Endothelial cell (in vitro differentiated cells): Measurements from ENCODE around the gene ACY1. TPM values are rescaled to one million over a fixed set of nuclear protein-coding genes. Genes with fewer than 3 reads are reported as not detected.

Experiments used
- DNase-seq: peaks from one replicate; pipeline ENCODE4 v3.0.0; 2021; ENCODE audit warnings: low spot score
- H3K27ac Mint-ChIP-seq: one replicate; pipeline ENCODE4 v1.8.0; 2021; ENCODE audit warnings: mixed read lengths, inconsistent platforms; ENCODE audit not compliant: unreplicated experiment
- H3K27me3 Mint-ChIP-seq: one replicate; pipeline ENCODE4 v1.8.0; 2021; ENCODE audit warnings: mild to moderate bottlenecking, moderate library complexity, mixed read lengths, inconsistent platforms; ENCODE audit not compliant: unreplicated experiment
- H3K36me3 Mint-ChIP-seq: one replicate; pipeline ENCODE4 v1.8.0; 2021; ENCODE audit warnings: mild to moderate bottlenecking, low read depth, mixed read lengths, inconsistent platforms; ENCODE audit not compliant: unreplicated experiment
- H3K4me1 Mint-ChIP-seq: one replicate; pipeline ENCODE4 v1.8.0; 2021; ENCODE audit warnings: mild to moderate bottlenecking, mixed read lengths, inconsistent platforms; ENCODE audit not compliant: unreplicated experiment
- H3K4me3 Mint-ChIP-seq: one replicate; pipeline ENCODE4 v1.8.0; 2021; ENCODE audit warnings: mild to moderate bottlenecking, mixed read lengths, inconsistent platforms; ENCODE audit not compliant: unreplicated experiment
- H3K9me3 Mint-ChIP-seq: one replicate; pipeline ENCODE4 v1.8.0; 2021; ENCODE audit warnings: mixed read lengths, inconsistent platforms; ENCODE audit not compliant: unreplicated experiment
- total RNA-seq: library from RNA; stranded (reverse); fragmentation: NEBNext Ultra II Directional; extraction: Animal tissue kit (Norgen Biotek cat#: 25700); gene quantifications from one replicate; pipeline ENCODE4 v1.2.1, GENCODE V29; 2021; ENCODE audit not compliant: unreplicated experiment
- TF ChIP-seq, protein P1 (sequence below): fragments of 200-600 bp; sonication (generic); IDR thresholded peaks from one replicate; pipeline ENCODE4 v1.5.0; 2021; ENCODE audit warnings: antibody characterized with exemption; ENCODE audit not compliant: unreplicated experiment

Gene ACY1
- total RNA-seq, 1 donor from 2014 or later: 19.8 TPM

DNA sequence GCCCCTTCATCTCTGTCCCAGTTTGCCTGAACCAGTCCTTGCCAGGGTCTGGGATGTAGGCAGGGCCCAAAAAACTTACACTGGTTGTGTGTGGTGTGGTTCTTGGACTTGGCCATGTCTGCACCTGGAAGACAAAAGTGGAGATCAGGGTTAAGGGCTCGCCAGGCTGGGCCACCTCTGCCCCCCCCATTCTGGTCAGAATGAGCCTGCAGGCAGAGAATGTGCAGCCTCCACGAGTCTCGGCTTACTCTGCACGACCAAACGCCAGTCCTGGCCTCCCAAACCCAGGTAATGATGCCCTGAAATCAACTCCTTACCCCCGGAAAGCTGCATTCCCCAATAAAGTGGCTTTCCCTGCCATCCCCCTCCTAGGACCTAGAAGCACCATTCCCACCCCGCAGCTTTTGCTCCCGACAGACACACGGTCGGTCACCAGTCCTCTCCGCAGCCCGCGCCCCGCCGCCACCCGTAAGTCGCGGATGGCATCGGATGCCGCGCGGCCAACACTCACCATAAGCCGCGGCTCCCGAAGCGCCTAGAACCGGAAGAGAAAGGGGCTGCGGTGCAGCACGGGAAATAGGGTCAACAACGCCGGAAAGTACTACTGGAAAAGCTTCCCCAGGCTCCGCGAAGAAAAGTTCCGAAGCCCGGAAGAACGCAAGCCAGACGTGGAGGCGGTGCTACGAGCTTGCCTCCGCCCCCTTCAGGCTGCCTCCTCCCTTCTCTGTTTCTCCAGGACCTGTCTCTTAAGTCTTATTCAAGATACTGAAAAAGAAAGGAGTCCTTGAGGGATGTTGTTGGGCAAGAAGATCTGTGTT, 12.2 kb downstream of the ACY1 start, which contains the start of gene RPL29:
RPL29 (minus strand) TSS at position 550 of the 818 bp plus-strand sequence; CDS start at position 116, 434 bp downstream.
- Mint-ChIP-seq H3K4me1 (peaks cover 24% of the 10 kb centered on the region), H3K27ac (peak within 1 kb of the TSS; percentile 94), H3K9me3 (no peaks in the 10 kb centered on the region), H3K4me3 (peak within 1 kb of the TSS; percentile 98), H3K36me3 (peaks cover 17% of the 10 kb centered on the region), H3K27me3 (peaks cover 13% of the 10 kb centered on the region)
- DNase-seq: peak; percentile 84
- TF ChIP-seq, protein P1, sequence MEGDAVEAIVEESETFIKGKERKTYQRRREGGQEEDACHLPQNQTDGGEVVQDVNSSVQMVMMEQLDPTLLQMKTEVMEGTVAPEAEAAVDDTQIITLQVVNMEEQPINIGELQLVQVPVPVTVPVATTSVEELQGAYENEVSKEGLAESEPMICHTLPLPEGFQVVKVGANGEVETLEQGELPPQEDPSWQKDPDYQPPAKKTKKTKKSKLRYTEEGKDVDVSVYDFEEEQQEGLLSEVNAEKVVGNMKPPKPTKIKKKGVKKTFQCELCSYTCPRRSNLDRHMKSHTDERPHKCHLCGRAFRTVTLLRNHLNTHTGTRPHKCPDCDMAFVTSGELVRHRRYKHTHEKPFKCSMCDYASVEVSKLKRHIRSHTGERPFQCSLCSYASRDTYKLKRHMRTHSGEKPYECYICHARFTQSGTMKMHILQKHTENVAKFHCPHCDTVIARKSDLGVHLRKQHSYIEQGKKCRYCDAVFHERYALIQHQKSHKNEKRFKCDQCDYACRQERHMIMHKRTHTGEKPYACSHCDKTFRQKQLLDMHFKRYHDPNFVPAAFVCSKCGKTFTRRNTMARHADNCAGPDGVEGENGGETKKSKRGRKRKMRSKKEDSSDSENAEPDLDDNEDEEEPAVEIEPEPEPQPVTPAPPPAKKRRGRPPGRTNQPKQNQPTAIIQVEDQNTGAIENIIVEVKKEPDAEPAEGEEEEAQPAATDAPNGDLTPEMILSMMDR: no peak

DNA sequence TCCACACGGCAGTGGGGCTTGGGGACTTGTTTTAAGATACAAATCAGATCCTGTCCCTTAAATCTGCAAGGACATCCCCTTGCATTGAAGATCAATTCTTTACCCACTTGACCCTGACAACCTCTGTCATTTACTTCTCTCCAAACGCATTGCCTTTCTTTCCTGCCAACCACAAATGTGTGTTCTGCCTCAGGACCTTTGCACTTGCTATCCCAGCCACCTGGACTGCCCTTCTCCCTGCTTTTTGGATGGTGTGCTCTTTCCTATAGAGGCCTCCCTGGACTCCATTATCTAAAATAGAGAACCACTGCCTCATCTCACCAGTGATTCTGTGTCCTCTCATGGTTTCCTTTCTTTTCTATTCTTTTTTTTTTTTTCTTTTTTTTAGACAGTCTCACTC, 13.8 kb downstream of the ACY1 start:
- H3K4me3 Mint-ChIP-seq: peak overlapping the region; percentile 10
- no peak for DNase-seq
- peaks cover 24% of the 10 kb centered on the region for H3K4me1 Mint-ChIP-seq
- TF ChIP-seq, protein P1: no peak
- H3K36me3 Mint-ChIP-seq: peaks cover 14% of the 10 kb centered on the region
- H3K9me3 Mint-ChIP-seq: no peaks in the 10 kb centered on the region
- H3K27me3 Mint-ChIP-seq: peaks cover 17% of the 10 kb centered on the region
- no peak overlapping the region for H3K27ac Mint-ChIP-seq

DNA sequence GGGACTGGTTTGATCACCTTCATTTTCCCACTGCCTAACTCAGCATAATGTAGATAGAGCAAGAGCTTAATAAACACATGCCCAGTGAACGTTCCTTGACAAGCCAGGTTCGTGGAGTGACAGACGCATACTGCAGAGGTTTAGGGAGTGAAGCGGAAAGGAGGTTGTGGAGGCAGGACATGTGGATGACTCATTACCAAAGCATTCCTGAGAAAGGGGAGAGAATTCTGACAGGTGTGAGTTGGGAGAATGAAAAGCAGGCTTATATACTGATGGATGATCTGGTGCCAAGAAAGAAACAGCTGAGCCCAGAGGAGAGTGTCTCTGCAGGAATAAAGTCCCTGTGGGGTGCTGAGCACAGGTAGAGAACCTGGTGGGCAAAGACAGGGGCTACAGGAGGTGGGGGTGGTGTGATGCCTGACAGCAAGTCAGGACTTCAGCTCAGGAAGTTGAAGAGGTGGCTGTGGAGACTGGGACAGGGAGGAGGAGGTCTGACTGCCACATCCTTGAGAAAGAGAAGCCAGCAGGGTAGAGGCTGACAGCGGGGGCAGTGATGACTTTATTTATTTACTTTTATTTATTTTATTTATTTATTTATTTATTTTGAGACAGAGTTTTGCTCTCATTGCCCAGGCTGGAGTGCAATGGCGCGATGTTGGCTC, 14.7 kb downstream of the ACY1 start:
- Mint-ChIP-seq H3K4me3 (peak overlapping the region; percentile 3), H3K36me3 (peaks cover 10% of the 10 kb centered on the region), H3K9me3 (no peaks in the 10 kb centered on the region), H3K4me1 (peaks cover 22% of the 10 kb centered on the region), H3K27ac (peak overlapping the region; percentile 5), H3K27me3 (peaks cover 19% of the 10 kb centered on the region)
- no peak for DNase-seq
- TF ChIP-seq, protein P1: no peak

GRCh38 chr3:51998774-51999173, 15.4 kb downstream of the ACY1 start:
- no peak for DNase-seq
- no peak overlapping the region for H3K27ac Mint-ChIP-seq
- H3K36me3 Mint-ChIP-seq: peaks cover 10% of the 10 kb centered on the region
- TF ChIP-seq, protein P1: no peak
- H3K4me1 Mint-ChIP-seq: peaks cover 22% of the 10 kb centered on the region
- H3K27me3 Mint-ChIP-seq: peaks cover 19% of the 10 kb centered on the region
- H3K9me3 Mint-ChIP-seq: no peaks in the 10 kb centered on the region
- H3K4me3 Mint-ChIP-seq: no peak overlapping the region

GRCh38 chr3:51999846-52000245, 16.5 kb downstream of the ACY1 start:
- Mint-ChIP-seq H3K4me1 (peaks cover 19% of the 10 kb centered on the region), H3K27me3 (peaks cover 19% of the 10 kb centered on the region), H3K27ac (no peak overlapping the region), H3K9me3 (no peaks in the 10 kb centered on the region), H3K4me3 (no peak overlapping the region), H3K36me3 (peaks cover 3% of the 10 kb centered on the region)
- TF ChIP-seq, protein P1: no peak
- no peak for DNase-seq
